ENCODE data around the gene ZC3H18.

- TF ChIP-seq POLR2A (IDR thresholded peaks at IDR 0.05) (no peak), CTCF (IDR thresholded peaks at IDR 0.05) (no peak), POLR2AphosphoS5 (IDR thresholded peaks at IDR 0.05) (no peak)
Measured at GRCh38 chr16:88526906-88527185, 43.4 kb upstream of the ZC3H18 start.

Measured in breast epithelium (tissue), 3 donors.